Hepatocyte (in vitro differentiated cells): ENCODE measurements around the gene WBP11. TPM values are rescaled to one million over a fixed set of nuclear protein-coding genes. Genes with fewer than 3 reads are reported as not detected.
A peak's percentile ranks its signal among the peaks of the same experiment; 100 is the strongest.

Experiments used
- DNase-seq: peaks from one replicate; pipeline ENCODE4 v3.0.0-alpha.2; 2016; ENCODE audit warnings: low spot score
- H2AFZ ChIP-seq: fragments of 200-600 bp; sonication (generic); 2 replicates; pipeline ENCODE4 v1.6.0; 2016; ENCODE audit warnings: antibody characterized with exemption, mild to moderate bottlenecking
- H3K27ac ChIP-seq: fragments of 200-600 bp; sonication (generic); 2 replicates; pipeline ENCODE4 v1.5.1; 2016; ENCODE audit warnings: mild to moderate bottlenecking
- H3K27me3 ChIP-seq: fragments of 200-600 bp; sonication (generic); 2 replicates; pipeline ENCODE4 v1.6.1; 2016
- H3K36me3 ChIP-seq: fragments of 200-600 bp; sonication (generic); replicated peaks from 2 replicates; pipeline ENCODE4 v1.5.1; 2016; ENCODE audit warnings: low read depth; ENCODE audit not compliant: insufficient read depth
- H3K4me1 ChIP-seq: fragments of 200-600 bp; sonication (generic); 2 replicates; pipeline ENCODE4 v1.5.1; 2016; ENCODE audit warnings: mild to moderate bottlenecking, moderate library complexity; ENCODE audit not compliant: insufficient read depth
- H3K4me2 ChIP-seq: fragments of 200-600 bp; sonication (generic); 2 replicates; pipeline ENCODE4 v1.6.0; 2016
- H3K4me3 ChIP-seq: fragments of 200-600 bp; sonication (generic); 2 replicates; pipeline ENCODE4 v1.5.1; 2016; ENCODE audit warnings: mild to moderate bottlenecking
- H3K79me2 ChIP-seq: fragments of 200-600 bp; sonication (generic); 2 replicates; pipeline ENCODE4 v1.6.0; 2017; ENCODE audit warnings: mild to moderate bottlenecking
- H3K9me2 ChIP-seq: fragments of 200-600 bp; sonication (generic); replicated peaks from 2 replicates; pipeline ENCODE4 v1.6.0; 2017; ENCODE audit warnings: mild to moderate bottlenecking; ENCODE audit not compliant: insufficient read depth
- H3K9me3 ChIP-seq: fragments of 200-600 bp; sonication (generic); 2 replicates; pipeline ENCODE4 v1.5.1; 2016; ENCODE audit warnings: low read depth, mild to moderate bottlenecking
- H4K20me1 ChIP-seq: fragments of 200-600 bp; sonication (generic); 2 replicates; pipeline ENCODE4 v1.6.0; 2016; ENCODE audit warnings: mild to moderate bottlenecking; ENCODE audit not compliant: insufficient read depth, poor library complexity, severe bottlenecking
- EZH2 ChIP-seq: fragments of 200-600 bp; sonication (generic); IDR thresholded peaks from 2 replicates; pipeline ENCODE4 v1.6.1; 2016; ENCODE audit warnings: antibody characterized with exemption, mild to moderate bottlenecking, borderline replicate concordance
- EZH2phosphoT487 ChIP-seq: fragments of 200-600 bp; sonication (generic); IDR thresholded peaks from one replicate; pipeline ENCODE4 v1.6.1; 2018; ENCODE audit warnings: antibody characterized with exemption, mild to moderate bottlenecking, low read depth, moderate library complexity; ENCODE audit not compliant: unreplicated experiment, severe bottlenecking
- WGBS: methylation state at CpG from one replicate; pipeline ENCODE4 v1.1.6; 2016; ENCODE audit warnings: low lambda C conversion rate; ENCODE audit errors: missing lambda C conversion rate; 5-methylcytosine and 5-hydroxymethylcytosine counted together
- polyA plus RNA-seq: library from polyadenylated mRNA; unstranded; fragments of >200 nt; fragmentation: Nextera tagmentation; extraction: Ambion mirVana; gene quantifications from 2 replicates; pipeline ENCODE4 v1.2.1, GENCODE V29; 2016
- total RNA-seq: library from RNA; depleted of rRNA; stranded (reverse); fragments of >200 nt; gene quantifications from 2 replicates; pipeline ENCODE4 v1.2.3, GENCODE V29; 2014
- TF ChIP-seq, protein P1 (sequence below): fragments of 200-600 bp; sonication (generic); IDR thresholded peaks from 2 replicates; pipeline ENCODE4 v1.5.1; 2016; ENCODE audit warnings: antibody characterized with exemption, mild to moderate bottlenecking; ENCODE audit not compliant: poor library complexity

The WBP11 gene
- total and polyA plus RNA-seq, 2 experiments from 2014 or later = 26.6 to 39.3 TPM

DNA sequence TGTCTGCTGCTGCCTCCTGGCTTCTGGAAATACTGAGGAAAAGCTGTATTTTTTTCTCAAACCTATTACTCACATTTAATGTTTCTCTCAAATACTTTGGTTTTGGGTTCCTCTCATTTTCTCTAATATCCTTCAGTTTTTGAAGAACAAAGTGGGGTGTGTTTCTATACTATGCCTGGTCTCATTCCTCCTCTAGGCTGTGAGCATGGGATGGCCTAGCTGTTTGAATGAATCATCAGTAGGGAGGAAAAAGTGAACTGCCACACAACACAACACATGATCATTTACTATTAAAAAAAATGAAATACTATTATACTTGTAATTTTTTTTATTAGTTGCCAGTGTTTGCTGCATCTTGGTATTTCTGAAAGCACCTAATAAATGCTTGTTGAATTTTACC, 22.0 kb upstream of the WBP11 start:
- Histone ChIP-seq H3K79me2 (no peaks in the 10 kb centered on the region), H3K4me1 (no peaks in the 10 kb centered on the region), H2AFZ (no peak overlapping the region), H3K9me3 (no peaks in the 10 kb centered on the region), H3K27me3 (no peaks in the 10 kb centered on the region), H3K9me2 (no peaks in the 10 kb centered on the region), H3K27ac (no peak overlapping the region), H3K4me2 (no peak overlapping the region), H4K20me1 (no peaks in the 10 kb centered on the region), H3K36me3 (no peaks in the 10 kb centered on the region), H3K4me3 (no peak overlapping the region)
- TF ChIP-seq, protein P1, sequence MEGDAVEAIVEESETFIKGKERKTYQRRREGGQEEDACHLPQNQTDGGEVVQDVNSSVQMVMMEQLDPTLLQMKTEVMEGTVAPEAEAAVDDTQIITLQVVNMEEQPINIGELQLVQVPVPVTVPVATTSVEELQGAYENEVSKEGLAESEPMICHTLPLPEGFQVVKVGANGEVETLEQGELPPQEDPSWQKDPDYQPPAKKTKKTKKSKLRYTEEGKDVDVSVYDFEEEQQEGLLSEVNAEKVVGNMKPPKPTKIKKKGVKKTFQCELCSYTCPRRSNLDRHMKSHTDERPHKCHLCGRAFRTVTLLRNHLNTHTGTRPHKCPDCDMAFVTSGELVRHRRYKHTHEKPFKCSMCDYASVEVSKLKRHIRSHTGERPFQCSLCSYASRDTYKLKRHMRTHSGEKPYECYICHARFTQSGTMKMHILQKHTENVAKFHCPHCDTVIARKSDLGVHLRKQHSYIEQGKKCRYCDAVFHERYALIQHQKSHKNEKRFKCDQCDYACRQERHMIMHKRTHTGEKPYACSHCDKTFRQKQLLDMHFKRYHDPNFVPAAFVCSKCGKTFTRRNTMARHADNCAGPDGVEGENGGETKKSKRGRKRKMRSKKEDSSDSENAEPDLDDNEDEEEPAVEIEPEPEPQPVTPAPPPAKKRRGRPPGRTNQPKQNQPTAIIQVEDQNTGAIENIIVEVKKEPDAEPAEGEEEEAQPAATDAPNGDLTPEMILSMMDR = no peak
- no peak for TF ChIP-seq EZH2phosphoT487
- no peak for TF ChIP-seq EZH2
- no peak for DNase-seq

DNA sequence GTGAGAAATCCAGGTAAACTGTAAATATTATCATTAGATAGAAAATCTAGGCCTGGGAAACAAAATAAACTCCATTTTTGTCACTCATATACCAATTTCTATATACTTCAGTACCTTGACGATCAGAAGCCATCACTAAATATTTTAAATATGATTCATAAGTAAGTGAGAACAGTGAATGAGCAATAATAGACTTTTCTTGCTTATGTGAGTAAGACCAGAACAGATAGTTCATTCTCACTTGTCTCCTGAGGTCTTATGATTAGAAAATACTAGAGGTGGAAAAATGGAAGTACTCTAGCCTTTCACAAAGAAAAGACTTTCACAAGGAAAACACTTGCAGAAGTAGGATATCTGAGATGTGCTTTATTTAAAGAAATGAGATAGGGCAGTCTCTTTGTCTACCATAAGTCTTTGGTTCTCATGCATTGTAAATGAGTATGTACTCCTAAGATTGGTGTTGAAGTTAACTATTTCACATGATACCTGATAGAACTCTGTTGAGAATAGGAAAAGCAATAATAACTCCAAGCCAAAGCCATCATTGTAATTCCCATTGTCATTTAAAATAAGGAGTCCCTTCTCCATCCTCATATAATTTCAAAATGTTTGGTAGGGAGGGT, 20.8 kb upstream of the WBP11 start:
- H3K9me3 ChIP-seq = no peaks in the 10 kb centered on the region
- H3K4me2 ChIP-seq = no peak overlapping the region
- no peak overlapping the region for H3K27ac ChIP-seq
- no peaks in the 10 kb centered on the region for H3K27me3 ChIP-seq
- H3K4me3 ChIP-seq = no peak overlapping the region
- DNase-seq = no peak
- TF ChIP-seq EZH2phosphoT487 (no peak), EZH2 (no peak)
- TF ChIP-seq, protein P1 = no peak
- 87% methylated on average over 1 of the region's 1 CpG for WGBS
- H3K4me1 ChIP-seq = no peaks in the 10 kb centered on the region
- H3K9me2 ChIP-seq = no peaks in the 10 kb centered on the region
- no peaks in the 10 kb centered on the region for H3K36me3 ChIP-seq
- no peaks in the 10 kb centered on the region for H4K20me1 ChIP-seq
- H2AFZ ChIP-seq = no peak overlapping the region
- no peaks in the 10 kb centered on the region for H3K79me2 ChIP-seq

DNA sequence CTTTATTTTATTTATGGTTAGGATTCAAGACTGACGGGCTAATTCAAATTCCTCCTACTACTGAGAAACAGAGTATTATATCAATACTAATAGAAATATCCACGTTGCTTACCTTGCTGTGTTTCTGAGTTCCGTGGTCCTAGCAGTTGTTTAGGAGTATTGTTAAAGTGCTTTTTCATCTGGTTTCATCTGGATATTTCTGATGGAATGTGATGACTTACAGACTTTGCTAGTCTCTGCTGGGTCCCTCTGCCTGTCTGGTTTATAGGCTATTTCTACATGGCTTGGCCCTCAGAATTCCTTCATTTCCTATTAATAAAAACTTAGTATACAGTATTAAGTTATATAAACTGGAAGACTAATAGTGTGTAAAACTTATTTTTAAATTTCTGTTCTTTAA, 10.7 kb upstream of the WBP11 start, which contains the start of gene SMCO3:
Gene SMCO3 (minus strand): TSS at position 169 of the 400 bp plus-strand sequence. CDS start 7,502 bp downstream, outside the sequence.
- Histone ChIP-seq H3K9me2 (no peaks in the 10 kb centered on the region), H4K20me1 (no peaks in the 10 kb centered on the region), H3K4me3 (no peak within 1 kb of the TSS), H3K79me2 (no peaks in the 10 kb centered on the region), H3K27ac (peak within 1 kb of the TSS; percentile 36), H3K4me1 (no peaks in the 10 kb centered on the region), H3K9me3 (no peaks in the 10 kb centered on the region), H3K4me2 (peak within 1 kb of the TSS; percentile 47), H3K27me3 (no peaks in the 10 kb centered on the region), H3K36me3 (no peaks in the 10 kb centered on the region), H2AFZ (no peak within 1 kb of the TSS)
- DNase-seq = no peak
- 55% methylated on average over 3 of the region's 3 CpGs for WGBS
- TF ChIP-seq, protein P1 = no peak
- TF ChIP-seq EZH2 = no peak
- no peak for TF ChIP-seq EZH2phosphoT487

DNA sequence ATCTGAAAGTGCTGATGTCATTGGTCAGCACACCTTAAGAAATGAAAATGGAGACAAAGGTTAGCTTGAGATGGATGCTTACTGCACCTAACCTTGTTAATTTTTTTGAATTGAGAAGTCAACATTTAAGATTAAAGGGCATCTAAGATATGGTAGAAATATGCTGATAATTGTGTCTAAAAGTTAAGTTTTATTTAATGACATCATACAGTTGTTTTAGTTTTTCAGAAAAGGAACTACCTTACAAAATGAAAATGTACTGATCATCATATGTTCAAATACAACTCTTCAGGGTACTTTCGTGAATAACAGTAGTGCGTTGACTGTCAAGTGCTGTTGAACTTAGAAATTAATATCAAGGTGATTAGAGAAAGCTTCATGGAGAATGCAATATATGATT, 8.2 kb upstream of the WBP11 start:
- Histone ChIP-seq H2AFZ (no peak overlapping the region), H3K27me3 (no peaks in the 10 kb centered on the region), H4K20me1 (no peaks in the 10 kb centered on the region), H3K4me3 (no peak overlapping the region), H3K4me2 (no peak overlapping the region), H3K79me2 (no peaks in the 10 kb centered on the region), H3K27ac (no peak overlapping the region), H3K4me1 (no peaks in the 10 kb centered on the region), H3K9me3 (no peaks in the 10 kb centered on the region), H3K9me2 (no peaks in the 10 kb centered on the region), H3K36me3 (no peaks in the 10 kb centered on the region)
- TF ChIP-seq EZH2phosphoT487 = no peak
- TF ChIP-seq, protein P1 = no peak
- no peak for TF ChIP-seq EZH2
- WGBS = 98% methylated on average over 2 of the region's 2 CpGs
- DNase-seq = no peak
